Stimulated activated CD4-positive, alpha-beta T cell treated with anti-CD3 and anti-CD28 coated beads, Interleukin-4, amount 100 ng/mL, for 1 hour (primary cell): ENCODE measurements around the gene PCSK6.
"Not testable (repeated sequence)": the region's sequence is repeated elsewhere in the genome, so short reads cannot be mapped to it uniquely, and the experiment has no call there.

Source experiments
- DNase-seq: peaks from one replicate; pipeline ENCODE4 v3.0.0-alpha.2; 2020

PCSK6 gene

GRCh38 chr15:101396484-101397261 is 92.8 kb downstream of the PCSK6 start:
- DNase-seq = no peak

GRCh38 chr15:101394654-101395053 is 94.9 kb downstream of the PCSK6 start:
- no peak for DNase-seq

DNA sequence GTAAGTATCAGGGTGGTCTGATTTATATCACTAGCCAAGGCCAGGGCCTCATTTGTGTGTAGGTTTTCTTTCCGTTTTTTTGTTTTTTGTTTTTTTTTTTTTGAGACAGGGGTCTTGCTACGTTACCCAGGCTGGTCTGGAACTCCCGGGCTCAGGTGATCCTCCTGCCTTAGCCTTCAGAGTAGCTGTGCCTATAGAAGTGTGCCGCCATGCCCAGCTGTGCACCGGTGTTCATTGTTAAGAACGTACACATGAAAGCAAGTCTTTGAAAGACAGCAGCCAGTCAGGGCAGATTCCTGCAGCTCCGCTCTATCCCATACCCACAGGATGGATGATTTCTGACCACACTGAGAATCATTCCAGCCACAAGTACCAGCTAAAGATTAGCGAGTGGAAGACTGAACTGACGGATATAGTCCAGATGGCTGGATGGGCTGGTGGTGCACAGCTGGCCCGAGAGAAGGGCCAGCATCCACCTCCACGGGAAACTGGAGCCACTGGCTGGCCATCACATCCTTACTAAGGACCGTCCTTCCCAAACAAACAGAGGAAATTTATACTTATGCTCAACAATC is 95.4 kb downstream of the PCSK6 start:
- no peak for DNase-seq

DNA sequence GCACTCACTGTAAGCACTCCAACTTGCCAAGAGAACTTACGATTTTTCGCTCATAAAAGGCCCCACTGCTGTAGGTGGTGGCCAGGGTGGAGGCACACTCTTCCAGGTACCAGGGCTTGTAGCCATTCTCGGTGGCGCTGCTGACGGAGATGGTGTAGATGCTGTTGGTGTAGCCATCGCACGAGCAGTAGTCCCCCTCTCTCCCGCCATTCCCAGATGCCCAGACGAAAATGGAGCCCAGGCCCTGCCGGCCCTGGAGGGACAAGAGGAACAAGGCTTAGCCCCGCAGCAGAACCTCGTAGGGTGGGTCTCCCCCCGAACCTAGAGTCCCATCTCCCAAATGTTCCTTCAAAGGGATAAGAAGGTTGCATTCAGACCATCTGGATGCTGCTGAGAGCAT is 96.3 kb downstream of the PCSK6 start:
- DNase-seq = no peak

DNA sequence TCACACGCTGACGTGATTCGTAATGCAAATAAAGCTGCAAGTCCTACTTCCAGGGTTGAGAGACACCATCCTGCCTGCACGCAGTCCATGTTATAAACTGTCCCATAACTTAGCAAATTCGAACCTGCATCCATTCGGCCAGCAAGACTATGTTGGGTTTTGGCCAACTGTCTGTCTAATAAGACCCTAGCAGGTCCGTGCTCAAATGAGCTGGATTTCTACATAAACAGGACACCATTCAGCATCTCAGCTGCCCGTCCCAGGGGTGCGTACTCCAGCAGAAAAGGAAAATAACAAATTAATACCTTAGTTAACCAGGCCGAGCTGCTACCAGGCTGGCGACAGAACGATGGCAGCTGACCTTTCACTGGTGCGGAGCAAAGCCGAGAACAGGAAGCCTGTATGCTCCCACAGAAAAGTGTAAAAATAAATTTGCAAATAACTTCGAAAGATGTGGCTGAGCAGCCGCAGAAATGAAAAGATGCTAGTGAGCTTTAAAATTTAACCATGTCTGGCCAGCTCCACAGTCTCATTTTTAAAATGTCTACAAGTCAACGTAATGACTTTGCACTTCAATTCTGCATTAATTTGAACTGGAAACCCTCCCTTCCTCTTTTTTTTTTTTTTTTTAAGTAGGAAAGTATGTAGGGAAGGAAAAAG is 97.4 kb downstream of the PCSK6 start:
- DNase-seq = no peak

GRCh38 chr15:101391431-101391830 is 98.1 kb downstream of the PCSK6 start:
- no peak for DNase-seq

- DNase-seq = no peak
Measured at GRCh38 chr15:101390462-101390861, 99.0 kb downstream of the PCSK6 start.

GRCh38 chr15:101390060-101390459 is 99.4 kb downstream of the PCSK6 start:
- DNase-seq = no peak

DNA sequence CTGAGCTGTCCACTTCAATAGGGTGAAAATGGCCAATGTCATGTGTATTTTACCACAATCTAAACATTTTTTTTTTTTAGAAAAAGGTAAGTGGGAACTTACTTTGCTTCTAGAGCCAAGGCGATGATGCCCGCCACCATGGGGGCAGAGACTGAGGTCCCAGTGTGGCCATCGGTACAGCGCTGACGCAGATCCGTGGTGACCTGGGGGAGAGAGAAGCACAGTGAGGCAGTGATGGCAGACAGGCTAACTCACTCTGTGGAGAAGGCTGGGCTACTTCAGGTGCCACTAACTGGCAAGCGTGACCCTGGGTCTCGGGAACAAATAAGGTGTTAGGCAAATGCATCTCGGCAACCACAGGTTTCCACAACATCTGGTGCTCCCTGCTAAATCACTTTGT is 100.1 kb downstream of the PCSK6 start:
- DNase-seq = no peak

DNA sequence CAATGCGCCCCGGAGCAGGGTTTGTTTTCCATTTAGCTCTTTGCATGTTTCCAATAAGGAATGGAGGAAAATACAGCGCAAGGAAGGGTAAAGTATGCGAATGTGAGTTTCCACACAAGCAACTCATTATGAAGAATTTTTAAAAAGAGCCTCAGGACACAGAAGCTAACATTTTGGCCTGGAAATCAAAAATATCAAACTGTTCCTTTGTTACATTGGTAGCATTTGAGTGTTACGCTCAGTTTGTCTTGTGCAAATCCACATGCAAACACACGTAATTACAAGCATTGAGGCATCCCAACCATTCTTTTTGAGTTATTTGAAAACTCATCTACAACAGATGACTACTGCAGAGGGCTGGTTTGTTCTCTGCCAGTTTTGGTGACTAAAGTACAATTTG is 101.5 kb downstream of the PCSK6 start:
- no peak for DNase-seq

DNA sequence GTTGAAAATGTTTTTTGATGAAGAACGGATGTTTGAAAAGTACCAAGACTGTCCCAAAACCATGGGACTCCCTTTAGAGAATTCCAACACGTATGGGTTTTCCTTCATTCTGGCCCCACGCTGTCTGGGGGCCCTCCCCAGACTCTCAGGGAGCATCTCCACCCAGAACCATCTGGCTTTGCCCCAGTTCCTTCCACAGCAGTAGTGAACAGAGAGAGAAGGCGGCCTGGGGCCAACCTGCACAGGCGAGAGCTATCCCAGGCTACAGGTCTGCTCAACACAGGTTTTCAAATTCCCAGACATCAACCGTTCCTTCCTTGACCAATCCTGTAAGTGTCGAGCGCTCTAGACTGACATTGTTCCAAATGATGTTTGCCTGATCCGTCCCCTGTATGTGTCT is 101.9 kb downstream of the PCSK6 start:
- DNase-seq = no peak

- DNase-seq = no peak
Measured at GRCh38 chr15:101386967-101387366, 102.5 kb downstream of the PCSK6 start.

DNA sequence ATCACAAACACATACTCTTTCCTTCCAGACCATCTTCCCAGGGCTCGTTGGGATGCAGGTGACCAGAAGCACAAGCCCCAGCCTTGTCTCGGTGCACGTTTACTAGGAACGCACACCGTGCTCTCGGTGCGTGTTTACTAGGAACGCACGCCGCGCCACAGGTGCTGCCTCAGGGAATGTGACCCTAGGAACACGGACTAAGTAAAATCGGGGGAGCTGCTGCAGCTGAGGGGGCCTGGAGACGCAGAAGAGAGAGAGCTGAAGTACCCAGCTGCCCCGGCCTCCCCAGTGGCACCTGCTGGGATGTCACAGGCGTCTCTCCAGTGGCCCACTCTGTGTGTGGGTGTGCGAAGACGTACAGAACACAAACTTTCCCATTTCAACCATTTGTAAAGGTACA is 103.5 kb downstream of the PCSK6 start:
- DNase-seq = no peak

GRCh38 chr15:101384276-101384675 is 105.2 kb downstream of the PCSK6 start:
- DNase-seq = no peak

GRCh38 chr15:101382544-101382943 is 107.0 kb downstream of the PCSK6 start:
- DNase-seq = no peak

GRCh38 chr15:101381671-101382212 is 107.8 kb downstream of the PCSK6 start:
- no peak for DNase-seq

DNA sequence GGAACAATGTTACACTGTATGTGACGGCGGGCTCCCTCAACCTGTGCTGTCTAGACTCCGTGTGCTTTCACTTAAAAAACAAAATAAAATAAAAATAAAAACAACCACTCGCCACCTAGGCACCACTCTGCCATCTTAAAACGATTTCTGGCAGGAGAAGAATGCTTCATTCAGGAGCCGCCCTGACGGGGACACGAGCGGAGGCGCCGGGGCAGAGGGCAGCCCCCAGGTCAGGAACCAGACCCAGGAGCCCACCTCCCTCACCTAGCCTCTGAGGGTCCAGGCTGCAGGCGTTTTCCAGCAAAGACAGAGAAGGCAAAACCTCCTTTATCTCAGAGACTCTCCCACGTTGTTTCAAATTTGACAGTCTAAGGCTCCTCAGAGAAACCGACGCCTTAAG is 109.4 kb downstream of the PCSK6 start:
- DNase-seq = no peak

DNA sequence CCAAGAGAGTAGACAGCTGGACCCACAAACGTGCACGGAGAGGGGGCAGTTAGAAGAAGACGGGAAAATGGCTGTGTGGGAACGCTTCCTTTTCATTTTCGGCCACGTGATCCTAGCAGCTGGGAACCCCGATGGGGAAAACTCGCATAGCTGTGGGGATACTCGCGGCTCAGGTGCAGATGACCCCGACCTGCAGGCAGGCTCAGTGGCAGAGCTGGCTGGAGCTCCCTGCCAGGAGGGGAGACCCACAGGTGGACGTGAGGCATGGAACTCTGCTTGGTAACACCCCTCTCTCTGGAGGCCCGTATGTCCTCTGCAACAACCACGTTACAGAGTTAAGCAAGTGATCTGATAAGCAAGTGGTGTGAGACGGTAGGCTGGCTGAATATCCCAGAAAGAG is 109.9 kb downstream of the PCSK6 start:
- DNase-seq = no peak

DNA sequence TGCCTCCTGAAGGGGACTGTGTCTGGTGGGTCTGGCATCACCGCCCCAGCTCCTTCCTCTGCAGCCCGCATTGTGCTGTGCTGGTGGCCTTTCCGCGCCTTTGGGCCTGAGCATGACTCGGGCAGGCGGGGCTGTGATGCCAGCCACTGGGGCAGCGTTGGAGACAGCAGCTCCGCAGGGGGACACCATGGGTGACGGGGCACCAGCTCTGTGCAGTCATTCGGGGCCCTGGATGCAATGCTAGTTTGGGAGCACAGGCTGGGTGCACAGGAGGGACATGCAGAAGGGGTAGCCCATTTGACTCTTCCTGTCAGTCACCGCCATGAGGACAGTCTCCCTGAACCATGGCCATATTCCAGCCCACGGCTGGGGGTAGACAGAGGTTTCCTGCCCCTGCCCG is 110.6 kb downstream of the PCSK6 start:
- DNase-seq = no peak

DNA sequence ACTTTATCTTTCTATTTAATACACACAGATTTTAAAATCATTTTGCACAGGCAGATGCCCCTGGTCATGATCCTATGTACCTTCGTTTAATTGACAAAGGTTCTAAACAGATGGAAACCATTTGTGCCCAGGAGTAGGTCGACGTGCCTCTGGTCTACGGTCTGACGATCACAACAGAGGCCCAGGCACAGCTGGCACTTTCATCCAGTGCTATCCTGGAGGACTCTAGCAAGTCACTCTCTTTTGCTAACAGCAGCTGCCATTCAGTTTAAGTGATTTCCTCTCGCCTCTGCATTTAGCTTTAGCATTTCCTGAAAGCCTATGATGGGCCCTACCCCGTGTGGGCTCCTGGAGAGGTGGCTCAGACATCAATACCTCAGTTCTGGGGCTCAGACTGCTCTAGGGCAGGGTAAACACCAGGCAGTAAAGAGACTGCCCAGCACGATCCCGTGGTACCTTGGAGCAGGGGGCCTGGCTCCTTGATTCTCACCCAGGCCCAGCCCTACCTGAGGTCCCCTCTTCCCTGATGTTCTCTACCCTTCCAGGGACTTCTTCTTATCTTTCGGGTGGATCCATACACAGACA is 111.2 kb downstream of the PCSK6 start:
- no peak for DNase-seq

DNA sequence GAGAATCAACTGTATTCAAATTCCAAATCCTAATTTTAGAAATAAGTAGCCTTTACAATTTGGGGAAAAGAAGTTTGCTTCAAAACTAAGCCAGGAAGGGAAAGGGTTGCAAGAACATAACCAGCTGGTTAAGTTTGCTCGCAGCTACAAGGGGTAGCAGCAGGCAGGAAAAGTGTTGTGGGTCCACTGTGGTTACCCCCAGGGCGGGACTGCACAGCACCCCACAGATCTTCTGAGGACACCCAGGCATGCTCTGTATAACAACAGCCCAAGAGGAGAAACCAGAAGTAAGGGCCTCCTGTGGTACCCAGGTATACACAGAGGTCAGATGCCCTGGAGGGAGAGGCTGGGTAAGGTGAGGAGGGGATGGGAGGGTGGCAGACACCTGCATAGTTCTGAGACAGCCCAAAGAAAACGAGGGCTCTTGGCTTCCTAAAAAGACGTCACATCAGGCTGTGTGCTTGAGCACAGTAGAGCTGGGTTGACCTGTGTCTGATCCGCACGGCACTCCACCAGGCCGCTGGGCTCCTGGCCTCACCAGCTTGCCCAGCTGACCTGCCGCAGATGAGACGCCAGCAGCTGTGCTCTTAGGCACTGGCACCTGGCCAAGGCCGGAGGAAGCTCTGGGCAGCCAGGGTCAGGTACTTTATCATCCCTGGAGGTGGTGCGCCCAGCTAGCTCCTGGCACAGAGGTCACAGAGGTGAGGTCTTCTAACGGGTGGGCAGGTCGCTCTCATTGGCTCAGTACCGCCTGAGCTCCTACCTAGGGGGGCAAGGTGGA is 112.7 kb downstream of the PCSK6 start:
- no peak for DNase-seq

DNA sequence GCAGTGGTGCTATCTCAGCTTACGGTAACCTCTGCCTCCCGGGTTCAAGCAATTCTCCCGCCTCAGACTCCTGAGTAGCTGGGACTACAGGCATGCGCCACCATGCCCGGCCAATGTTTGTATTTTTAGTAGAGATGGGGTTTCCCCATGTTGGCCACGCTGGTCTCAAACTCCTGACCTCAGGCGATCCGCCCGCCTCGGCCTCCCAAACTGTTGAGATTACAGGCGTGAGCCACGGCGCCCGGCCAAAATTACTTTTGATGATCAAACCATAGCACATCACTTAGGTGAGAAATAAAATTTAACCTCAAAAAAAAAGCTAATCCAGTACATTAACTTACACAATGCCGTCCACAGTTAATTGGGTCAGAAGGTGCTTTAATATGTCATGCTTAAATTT is 114.5 kb downstream of the PCSK6 start:
- DNase-seq = not testable (repeated sequence)

GRCh38 chr15:101374326-101374725 is 115.2 kb downstream of the PCSK6 start:
- DNase-seq = no peak
